HG03039 (cell line): ENCODE measurements around the gene SDHB.

Experiments
- ATAC-seq: cut with Tn5 transposase; IDR thresholded peaks from one replicate; pipeline ENCODE4 v1.9.1; 2021; ENCODE audit warnings: mild to moderate bottlenecking, moderate library complexity; ENCODE audit not compliant: unreplicated experiment

SDHB gene

DNA sequence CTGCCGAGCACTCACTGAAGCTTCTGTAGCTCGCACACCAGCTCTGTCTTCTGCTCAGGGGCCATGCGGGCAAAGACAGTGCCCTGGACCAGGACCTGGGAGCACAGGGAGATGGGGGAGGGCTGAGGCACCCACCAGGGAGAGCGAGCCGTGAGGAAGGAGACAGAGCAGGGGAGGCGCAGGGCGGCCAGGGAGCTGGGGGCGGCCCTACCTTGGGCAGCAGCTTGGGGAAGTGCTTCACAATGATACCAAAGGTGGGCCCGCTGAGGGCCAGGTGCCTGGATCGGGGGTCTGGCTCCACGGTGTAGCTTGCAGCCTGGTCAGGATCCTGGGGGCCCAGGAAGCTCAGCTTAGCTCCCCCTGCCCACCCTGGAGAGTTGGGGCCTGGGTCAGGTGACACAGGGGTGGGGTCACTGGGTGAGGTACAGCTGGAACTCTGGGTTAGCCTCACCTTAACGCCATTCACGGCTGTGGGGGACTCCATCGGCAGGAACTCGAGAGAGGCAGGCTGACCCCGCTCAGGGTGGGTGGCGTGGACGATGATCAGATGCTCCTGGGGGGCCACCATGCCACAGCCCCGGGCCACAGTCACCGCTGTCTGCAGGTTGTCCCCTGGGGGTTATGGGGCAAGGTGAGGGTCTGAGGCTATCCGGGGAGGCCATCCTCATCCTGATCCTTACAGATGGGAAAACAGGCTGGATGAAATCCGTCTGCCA is 64.0 kb downstream of the SDHB start:
- ATAC-seq = no peak

DNA sequence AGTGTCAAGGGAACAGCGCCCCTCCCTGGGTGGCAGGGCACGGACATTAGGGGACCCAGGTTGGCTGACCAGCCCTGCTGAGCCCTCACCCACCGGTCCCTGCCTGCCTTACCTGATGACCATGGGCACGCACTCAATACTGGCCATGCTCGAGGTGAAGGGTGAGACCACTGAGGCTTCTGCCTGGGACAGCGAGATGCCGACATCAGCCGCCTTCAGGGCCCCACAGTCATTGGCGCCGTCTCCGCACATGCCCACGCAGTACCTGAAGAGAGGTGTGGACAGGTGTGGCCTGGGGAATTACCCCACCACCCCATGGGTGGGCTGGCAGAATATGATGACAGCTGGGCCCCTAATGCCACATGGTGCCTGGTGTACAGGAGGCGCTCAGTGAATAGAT is 65.6 kb downstream of the SDHB start:
- no peak for ATAC-seq

DNA sequence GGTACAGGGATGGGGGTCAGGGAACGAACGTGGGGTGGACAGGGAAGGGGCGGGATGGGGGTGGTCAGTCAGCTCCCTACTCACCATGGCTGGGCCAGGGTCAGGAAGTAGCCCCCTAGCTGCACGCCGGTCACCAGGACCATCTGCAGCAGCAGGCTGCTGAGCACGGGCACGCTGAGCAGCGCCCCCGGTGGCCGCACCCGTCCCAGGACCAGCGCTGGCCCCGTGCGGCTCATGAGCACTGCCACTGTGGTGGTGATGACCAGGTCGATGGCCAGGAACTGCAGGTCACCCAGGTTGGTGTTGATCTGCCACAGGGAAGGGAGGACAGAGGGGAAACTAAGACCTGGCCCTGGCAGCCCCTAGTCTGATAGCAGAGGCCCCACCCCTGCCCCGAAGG is 66.9 kb downstream of the SDHB start:
- ATAC-seq = no peak

DNA sequence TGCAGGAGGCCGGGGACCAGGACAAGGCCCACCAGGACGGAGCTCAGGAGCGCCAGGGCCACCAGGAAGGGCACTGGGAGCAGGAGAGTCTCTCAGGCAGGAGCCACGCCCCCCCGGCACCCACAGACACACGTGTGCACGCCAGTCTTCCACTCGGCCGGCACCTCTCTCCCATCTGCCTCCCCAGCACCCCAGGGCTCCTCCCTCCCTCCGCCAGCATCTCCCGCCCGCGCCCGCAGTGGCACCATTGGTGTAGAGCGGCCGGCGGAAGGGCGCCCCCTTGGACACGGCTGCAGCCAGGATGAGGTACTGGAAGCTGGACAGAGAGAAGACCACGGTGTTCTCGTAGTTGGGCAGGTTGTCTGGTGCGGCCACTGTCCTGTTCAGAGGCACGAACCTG is 67.3 kb downstream of the SDHB start:
- ATAC-seq = no peak

DNA sequence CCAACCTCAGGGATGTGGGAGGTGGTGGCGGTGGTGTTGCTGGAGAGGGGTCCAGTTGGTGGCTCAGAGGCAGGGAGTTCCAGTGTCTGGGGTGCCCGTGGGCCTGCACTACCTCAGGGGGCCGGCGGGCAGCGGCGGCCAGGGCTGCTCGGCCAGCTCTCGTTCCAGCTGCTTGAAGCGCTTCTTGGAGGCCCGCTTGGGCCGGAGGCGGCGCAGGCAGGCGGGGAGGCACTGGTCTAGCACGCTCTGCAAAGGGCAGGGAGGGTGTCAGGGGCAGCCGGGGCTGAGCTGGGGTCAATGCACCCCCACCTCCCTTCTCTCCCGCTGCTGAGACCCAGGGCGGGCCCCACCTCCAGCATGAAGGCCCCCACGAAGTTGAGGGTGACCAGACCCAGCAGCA is 67.7 kb downstream of the SDHB start:
- no peak for ATAC-seq

DNA sequence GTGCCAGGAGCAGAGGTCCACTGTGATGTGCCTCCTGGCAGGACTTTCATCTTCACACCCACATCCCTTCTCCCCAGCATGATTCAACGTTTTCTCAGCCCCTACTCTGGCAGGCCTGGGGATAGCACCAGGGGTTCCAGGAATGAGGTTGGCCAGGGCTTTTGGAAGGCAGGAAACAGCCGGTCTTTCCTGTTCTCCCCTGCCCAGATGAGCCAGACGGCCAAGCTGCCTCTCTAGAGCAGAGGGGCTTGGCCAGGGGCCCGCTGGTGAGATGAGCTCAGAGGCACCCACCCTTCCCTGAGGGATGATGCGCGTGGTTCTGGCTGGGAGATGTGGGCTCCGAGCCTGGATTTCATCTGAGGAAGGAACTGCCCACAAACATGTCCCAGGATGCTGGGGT is 69.1 kb downstream of the SDHB start:
- ATAC-seq = no peak

DNA sequence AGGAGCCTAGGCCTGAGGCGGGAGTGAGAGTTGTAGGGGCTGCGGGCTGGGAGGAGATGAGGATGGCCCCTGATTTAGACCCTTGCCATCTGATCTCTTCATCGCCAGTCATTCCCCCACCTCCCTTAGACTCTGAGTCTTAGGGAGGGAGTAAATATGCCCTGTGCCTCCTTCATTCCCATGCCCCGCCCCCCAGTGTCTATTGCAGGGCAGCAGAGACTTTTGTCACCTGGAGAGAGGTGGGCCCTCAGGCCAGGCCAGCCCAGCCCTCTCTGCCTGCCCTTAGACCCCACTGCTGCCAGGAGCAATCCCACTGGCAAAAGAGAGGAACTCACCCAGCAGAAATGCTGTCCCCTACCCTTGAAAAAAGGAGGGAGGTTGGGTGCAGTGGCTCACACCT is 70.2 kb downstream of the SDHB start:
- ATAC-seq = no peak

DNA sequence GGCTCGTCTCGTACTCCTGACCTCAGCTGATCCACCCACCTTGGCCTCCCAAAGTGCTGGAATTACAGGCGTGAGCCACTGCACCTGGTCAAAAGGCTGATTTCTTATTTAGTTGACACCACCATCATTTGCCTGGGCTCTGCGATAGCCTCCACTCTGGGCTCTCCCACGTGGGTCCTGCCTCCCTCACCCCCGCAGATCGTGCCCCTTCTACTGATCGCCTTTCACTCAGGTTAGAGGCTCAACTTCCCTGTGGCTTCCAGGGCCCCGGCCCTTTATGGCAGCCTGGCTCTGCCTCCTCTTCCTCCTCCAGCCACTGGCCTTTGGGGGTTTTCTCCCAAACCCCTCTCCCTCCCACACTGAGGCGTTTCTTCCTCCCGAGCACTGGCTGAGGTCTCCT is 70.9 kb downstream of the SDHB start:
- no peak for ATAC-seq

DNA sequence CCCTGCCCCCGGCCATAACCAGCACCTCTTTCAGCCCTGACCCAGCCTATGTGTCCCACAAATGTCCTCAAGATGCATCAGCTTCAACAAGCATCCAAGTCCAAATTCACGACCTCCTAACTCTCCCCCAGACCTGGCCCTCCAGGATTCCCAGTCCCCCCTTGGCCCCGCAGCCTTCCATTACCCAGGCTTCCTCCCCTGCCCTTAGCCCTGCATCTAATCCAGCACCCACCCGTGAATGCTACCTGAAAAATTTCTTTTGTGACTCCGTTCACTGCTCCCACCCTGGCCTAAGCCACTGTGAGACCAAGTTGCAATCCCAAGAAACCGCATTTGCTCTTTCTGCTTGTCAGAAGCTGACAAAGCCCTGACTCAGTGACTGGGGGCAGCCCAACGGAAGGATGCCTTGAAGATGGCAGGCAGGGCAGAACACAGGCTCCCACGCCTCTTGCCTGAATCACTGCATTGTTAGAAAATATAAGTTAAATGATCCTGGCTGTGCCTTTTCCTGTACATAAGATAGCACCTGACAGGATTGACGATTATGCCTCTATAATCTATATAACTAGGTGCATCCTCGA is 72.5 kb downstream of the SDHB start:
- no peak for ATAC-seq

DNA sequence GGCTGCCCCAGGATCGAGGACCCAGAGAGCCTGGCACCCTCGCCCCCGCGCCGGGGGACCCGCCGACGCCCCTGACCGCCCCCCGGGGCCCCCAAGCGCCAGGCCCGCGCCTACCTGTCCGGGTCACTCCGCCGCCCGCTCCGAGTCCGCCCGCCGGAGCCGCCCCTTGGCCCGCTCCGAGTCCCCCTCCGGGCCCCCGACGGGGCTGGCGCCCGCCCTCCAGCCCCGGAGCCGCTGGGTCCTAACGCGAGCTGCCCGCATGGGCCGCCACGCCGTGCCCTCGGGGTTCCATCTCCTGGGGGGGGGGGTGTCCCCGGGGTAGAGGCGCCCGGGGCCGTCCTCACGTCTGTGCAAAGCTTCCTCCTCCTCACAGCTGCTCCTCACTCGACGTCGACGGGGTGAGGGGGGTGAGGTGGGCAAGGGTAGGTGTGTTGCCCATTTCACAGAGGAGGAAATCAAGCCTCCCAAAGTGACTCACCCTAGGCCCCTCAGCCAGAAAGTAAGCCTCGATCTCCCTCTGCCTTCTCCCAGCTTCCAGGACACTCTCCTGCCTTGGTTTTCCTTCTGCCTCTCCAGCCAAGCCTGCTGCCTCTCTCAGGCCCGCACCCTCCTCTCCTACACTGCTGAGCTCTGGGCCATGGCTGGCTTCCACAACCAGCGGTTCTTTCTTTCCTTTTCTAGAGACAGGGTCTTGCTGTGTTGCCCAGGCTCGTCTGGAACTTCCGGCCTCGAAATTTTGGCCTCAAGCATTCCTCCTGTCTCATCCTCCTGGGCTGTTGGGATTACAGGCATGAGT is 73.2 kb downstream of the SDHB start, which contains the start of gene MFAP2:
MFAP2 (minus strand) TSS at position 148 of the 796 bp plus-strand sequence. CDS start 2,347 bp downstream, outside the sequence.
- no peak for ATAC-seq

DNA sequence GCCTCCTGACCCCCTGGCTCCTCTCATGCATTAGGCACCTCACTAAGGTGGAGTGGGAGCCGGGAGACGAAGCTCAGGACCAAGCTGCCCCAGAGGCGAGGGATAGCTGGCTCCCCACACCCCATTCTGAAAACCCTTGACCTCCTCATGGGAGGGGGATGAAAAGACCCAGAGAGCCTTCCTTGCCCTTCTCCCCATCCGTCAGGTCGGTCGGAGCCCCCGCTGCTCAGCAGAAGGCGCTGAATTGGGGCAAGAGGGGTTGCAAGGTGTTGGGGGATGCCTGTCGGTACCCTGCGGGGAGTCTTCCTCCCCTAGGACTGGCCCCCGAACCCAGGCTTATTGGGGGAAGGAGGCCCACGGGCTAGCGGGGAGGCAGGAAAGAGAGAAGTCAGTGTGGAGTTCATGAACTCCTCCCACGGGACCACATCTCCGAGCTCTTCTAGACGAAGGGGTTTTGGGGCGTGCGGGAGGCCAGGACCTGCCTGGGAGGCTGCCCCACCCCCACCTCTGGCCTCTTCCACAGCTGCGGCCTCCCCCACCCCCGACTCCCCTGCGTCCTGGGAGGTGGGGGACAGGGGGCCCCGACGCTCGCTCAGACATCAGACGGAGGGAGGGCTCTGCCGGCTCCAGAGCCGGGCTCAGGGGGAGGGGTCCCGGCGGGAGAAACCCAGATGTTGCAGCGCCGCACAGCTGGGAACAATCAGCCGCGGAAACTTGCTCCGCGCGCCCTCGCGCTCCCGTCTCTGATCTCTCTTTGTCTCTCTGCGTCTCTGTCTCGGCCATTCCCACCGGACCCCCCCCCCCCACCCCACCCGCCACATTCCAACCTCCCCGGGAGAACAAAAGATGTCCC is 74.1 kb downstream of the SDHB start:
- no peak for ATAC-seq

DNA sequence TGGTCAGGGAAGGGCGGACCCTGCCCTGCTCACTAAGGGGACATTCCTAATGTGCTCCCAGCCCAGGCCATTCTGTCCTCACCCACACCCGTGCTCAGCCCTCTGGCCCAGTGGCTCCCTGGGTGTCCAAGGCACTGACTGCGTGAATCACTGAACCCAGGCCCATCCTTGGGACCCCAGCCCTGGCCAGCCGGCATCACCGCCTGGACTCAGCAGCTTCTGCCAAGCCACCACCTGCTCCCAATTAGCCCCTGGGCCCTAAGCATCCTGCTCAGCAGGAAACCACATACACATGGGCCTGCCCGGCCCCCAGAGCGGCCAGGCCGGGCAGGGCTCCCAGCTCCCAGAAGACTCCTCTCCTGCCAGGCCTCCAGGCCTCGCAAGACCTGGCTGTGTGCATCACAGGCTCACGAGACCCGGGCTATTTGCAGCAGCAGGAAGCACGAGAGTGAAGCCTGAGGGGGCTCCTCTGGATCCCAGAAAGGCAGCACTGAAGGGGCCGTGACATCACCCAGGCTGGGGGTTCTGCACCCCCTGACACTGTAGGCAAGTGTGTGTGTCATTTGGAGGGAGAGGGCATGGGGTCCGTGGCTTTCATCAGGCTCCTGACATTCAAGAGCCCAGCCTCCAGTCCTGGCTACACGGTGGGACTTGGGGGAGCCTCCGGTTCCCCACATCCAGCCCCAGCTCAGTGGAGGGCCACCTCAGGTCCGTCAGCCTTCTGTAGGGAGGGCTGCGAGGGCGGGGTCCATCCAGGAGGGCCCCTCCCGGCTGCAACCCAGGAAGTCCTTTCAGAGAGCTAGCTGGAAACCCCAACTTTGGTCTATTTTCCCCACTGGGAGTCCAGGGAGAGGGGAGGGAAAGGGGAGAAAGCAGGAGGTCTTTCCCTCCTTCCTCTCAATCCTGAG is 75.0 kb downstream of the SDHB start:
- ATAC-seq = no peak

DNA sequence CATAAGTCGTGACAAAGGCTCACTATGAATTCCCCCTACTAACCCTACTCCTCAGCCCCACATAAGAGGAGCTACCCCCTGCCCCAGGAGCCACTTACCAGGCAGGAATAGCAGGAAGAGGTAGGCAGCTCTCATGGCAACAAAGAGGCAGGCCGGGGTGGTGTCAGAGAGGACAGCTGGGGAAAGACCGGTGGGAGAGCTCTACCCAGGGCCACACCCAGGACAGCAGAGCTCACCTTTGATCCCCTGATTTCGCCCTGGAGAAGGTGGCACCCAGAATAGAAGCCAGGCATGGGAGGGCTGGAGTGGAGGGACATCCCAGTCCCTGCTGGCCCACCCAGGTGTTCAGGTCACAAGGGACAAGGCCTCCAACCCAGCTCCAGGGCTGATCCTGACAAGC is 75.7 kb downstream of the SDHB start:
- no peak for ATAC-seq

DNA sequence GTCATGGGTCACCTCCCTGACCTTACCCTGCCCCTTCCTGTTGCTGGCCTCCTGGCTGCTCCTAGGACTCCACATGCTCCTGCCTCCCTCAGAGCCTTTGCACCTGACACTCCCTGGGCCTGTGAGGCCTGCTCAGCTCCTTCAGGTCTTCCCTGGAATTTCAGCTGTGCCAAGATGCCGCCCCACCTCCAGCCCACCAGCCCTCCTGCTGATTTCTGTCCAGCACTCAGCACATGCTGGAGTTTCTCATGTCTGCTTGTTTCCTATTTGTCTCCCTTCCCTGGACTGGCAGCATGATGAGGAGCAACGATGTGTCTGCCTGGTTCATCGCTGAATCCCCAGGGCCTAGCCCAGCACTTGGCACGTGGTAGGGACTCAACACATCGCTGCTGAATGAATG is 76.5 kb downstream of the SDHB start:
- no peak for ATAC-seq

DNA sequence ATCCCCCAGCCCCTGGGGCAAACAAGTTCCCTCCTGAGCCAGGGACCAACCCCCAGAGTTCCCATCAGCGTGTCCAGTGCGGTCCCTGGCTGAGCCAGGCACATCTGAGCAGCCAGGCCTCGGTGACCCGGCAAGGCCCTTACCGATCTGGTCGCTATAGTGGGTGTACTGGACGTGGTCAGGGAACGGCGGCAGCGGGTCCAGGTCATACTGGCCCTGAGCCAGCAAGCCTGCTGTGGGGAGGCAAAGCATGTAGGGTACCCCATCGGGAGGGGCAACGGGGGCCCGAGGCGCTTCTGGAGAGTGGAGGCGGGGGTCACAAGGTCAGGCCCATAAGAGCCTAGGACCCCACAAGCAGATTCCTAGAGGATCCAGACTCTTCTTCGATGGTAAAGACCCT is 76.9 kb downstream of the SDHB start:
- no peak for ATAC-seq

DNA sequence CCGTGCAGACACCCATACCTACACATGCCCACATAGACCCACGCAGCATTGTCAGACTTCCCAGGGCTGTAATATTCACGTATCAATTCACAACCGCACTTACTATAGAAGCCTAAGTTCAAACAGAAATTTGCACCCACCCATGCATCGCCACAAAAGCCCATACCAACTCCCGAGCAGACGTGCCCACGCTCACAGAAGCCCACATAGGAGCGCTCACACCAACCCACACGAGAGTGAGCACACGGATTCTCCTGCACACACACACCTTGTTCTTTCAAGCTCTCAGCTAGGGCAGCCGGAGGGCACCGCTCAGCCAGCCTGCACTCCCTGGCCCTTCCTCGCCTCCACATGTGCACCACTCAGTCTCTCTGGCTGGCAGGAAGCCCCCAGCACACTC is 78.0 kb downstream of the SDHB start:
- ATAC-seq = no peak

DNA sequence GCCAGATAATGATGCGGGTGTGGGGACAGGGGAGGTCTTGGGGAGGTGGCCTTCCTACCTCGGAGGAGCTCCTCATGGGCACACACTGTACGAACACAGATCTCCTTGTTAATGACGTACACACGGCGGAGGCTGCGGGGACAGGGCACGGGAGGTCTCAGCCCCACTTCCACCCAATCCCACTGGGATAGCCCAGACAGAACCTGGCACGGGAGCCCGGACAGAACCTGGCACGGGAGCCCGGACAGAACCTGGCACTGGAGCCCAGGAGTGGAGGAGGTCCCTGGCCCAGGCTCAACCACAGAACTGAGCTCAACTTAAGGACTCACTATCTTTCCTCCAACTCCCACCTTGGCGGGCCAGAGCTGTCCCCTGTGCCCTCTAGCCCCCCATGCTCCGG is 78.6 kb downstream of the SDHB start:
- ATAC-seq = no peak

DNA sequence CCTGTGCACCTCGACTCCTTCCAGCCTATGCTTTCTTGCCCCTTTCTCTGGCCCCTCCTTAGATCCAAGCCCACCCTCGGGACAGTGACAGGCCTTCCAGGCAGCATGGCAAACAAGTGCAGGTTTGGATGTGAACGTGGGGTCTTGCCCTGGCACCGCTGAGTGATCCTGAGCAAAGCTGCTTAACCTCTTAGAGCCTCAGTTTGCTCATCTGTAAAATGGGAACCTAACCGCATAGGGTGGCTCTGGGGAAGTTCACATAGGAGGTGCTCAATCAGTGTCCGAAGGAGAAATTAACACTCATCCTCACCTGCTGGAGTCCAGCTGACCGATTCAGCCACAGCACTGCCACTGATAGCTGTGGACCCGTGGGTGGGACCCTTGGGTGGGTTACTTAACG is 80.6 kb downstream of the SDHB start:
- no peak for ATAC-seq

DNA sequence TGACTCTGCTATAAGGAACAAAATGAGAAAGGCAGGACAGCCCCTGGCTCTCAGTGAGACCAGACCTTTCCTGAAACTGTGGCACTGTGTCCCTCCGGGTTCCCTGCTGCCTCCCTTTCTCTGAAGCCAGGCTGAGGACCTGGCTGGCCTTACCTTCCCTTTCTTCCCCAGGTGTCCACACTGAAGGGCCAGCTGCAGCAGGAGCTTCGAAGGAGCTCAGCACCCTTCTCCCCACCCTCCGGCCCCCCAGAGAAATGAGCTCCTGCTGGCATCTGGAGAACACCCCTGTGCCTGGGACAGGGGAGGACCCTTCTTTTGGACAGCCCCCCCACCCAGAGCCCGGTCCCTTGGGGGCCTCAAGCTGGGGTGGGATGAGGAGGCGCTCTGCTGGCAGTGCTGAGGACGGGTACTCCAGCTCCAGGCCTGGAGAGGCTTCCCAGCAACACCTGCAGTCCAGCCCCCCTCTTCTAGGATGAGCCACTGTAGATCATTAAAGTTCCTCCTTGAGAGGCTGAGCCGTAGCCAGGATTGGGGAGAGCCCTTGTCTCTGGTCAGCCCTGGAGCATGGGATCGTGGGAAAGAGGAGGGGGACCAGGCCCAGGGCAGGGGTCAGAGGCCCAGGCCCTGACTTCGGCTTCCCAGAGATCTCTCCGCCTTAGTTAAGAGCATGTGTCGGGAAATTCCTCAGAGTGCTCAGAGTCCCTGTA is 81.5 kb downstream of the SDHB start:
- ATAC-seq = no peak
